ENCODE measurements around the gene SLC8A2. TPM values are rescaled to one million over a fixed set of nuclear protein-coding genes. Genes with fewer than 3 reads are reported as not detected.
"Not testable (repeated sequence)": the region's sequence is repeated elsewhere in the genome, so short reads cannot be mapped to it uniquely, and the experiment has no call there.

Gene SLC8A2
- total and polyA plus RNA-seq, 2 experiments from 2014 or later = 0.99 to 3.7 TPM

DNA sequence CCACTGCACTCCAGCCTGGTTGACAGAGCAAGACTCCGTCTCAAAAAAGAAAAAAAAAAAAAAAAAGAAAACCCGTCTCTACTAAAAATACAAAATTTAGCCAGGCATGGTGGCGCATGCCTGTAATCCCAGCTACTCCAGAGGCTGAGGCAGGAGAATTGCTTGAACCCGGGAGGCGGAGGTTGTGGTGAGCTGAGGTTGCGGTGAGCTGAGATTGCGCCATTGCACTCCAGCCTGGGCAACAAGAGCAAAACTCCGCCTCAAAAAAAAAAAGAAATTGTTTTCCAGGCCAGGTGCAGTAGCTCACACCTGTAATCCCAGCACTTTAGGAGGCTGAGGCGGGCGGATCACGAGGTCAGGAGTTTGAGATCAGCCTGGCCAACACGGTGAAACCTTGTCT lies 85.1 kb downstream of the SLC8A2 start:
- H3K4me1 ChIP-seq (ENCODE audit: low read depth); H3K36me3 ChIP-seq; H3K27me3 ChIP-seq; H3K9me3 ChIP-seq (ENCODE audit: low read depth); H3K27ac ChIP-seq; DNase-seq (ENCODE audit: low read depth in 1 of 2, low spot score in 1 of 2); H3K4me3 ChIP-seq: not testable (repeated sequence)

DNA sequence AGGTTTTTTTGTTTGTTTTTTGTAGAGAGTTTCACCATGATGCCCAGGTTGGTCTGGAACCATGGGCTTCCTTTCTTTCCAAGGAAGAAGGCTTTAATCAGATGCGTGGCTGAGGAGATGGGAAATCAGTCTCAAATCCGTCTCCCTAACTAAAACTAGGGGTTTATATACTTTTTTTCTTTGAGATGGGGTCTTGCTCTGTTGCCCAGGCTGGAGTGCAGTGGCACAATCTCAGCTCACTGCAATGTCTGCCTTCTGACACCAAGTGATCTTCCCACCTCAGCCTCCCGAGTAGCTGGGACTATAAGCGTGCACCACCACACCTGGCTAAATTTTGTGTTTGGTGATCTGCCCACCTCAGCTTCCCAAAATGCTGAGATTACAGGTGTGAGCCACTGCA lies 87.2 kb downstream of the SLC8A2 start:
- H3K4me1 ChIP-seq (ENCODE audit: low read depth); H3K4me3 ChIP-seq; H3K27me3 ChIP-seq; DNase-seq (ENCODE audit: low read depth in 1 of 2, low spot score in 1 of 2); H3K27ac ChIP-seq; H3K9me3 ChIP-seq (ENCODE audit: low read depth): not testable (repeated sequence)
- H3K36me3 ChIP-seq = peaks cover 13% of the 10 kb centered on the region

DNA sequence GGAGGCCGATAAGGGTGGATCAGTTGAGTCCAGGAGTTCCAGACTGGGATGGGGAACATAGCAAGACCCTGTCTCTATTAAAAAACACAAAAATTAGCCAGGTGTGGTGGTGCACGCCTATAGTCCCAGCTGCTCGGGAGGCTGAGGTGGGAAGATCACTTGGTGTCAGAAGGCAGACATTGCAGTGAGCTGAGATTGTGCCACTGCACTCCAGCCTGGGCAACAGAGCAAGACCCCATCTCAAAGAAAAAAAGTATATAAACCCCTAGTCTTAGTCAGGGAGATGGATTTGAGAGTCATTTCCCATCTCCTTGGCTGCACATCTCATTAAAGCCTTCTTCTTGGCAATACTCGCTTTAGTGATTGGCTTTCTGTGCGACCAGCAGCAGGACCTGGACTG lies 87.8 kb downstream of the SLC8A2 start:
- H3K36me3 ChIP-seq = peaks cover 13% of the 10 kb centered on the region
- H3K4me1 ChIP-seq (ENCODE audit: low read depth); H3K27ac ChIP-seq; H3K27me3 ChIP-seq; H3K9me3 ChIP-seq (ENCODE audit: low read depth); H3K4me3 ChIP-seq; DNase-seq (ENCODE audit: low read depth in 1 of 2, low spot score in 1 of 2): not testable (repeated sequence)

DNA sequence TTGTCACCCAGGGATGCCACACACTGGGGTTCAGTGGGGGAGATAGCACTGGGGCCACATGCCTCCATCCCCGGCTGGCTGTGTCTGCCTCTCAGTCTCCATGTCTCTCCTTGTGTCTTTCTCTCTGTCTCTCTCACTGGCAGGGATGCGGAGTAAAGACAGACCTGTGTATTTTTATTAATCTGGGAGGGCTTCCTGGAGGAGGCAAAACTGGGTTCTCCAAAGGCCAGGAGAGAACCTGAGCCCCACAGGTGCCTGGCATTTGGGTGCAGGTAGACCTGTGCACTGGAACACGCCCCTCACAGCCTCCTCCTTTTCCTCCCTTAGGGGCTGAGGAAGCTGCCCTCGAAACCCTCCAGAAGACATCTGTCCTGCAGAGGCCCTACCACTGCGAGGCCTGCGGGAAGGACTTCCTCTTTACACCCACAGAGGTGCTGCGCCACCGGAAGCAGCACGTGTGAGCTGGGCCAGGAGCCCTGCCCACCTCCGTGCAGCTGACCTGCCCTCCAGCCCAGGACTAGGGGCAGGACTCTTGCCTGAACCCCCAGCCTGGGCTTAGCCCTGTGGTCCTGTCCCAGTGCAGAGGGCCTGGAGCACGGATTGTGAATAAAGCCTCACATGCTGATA lies 89.9 kb downstream of the SLC8A2 start:
- H3K27me3 ChIP-seq = no peaks in the 10 kb centered on the region
- H3K9me3 ChIP-seq (ENCODE audit: low read depth) = no peaks in the 10 kb centered on the region
- no peak overlapping the region for H3K27ac ChIP-seq
- H3K4me3 ChIP-seq = no peak overlapping the region
- TF ChIP-seq, protein P1, sequence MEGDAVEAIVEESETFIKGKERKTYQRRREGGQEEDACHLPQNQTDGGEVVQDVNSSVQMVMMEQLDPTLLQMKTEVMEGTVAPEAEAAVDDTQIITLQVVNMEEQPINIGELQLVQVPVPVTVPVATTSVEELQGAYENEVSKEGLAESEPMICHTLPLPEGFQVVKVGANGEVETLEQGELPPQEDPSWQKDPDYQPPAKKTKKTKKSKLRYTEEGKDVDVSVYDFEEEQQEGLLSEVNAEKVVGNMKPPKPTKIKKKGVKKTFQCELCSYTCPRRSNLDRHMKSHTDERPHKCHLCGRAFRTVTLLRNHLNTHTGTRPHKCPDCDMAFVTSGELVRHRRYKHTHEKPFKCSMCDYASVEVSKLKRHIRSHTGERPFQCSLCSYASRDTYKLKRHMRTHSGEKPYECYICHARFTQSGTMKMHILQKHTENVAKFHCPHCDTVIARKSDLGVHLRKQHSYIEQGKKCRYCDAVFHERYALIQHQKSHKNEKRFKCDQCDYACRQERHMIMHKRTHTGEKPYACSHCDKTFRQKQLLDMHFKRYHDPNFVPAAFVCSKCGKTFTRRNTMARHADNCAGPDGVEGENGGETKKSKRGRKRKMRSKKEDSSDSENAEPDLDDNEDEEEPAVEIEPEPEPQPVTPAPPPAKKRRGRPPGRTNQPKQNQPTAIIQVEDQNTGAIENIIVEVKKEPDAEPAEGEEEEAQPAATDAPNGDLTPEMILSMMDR (IDR thresholded peaks at IDR 0.05; ENCODE audit: low read depth, low read length) = no peak
- H3K36me3 ChIP-seq = peaks cover 15% of the 10 kb centered on the region
- DNase-seq (ENCODE audit: low read depth in 1 of 2, low spot score in 1 of 2) = no peak
- no peaks in the 10 kb centered on the region for H3K4me1 ChIP-seq (ENCODE audit: low read depth)

DNA sequence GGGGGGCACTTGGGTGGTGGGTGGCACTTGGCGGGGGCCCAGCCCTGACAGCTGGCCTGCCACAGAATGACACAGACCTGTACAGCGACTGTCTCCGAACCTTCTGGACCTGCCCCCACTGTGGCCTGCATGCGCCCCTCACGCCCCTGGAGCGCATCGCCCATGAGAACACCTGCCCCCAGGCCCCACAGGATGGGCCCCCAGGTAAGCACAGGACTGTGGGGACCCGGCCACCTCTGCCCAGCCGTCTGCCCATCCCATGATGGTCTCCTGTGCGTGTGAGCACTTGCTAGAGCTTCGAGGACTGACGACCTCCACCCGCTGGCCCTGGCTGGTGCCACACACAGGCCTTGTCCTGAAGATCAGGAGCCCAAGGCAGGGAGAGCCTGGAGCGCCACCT lies 90.6 kb downstream of the SLC8A2 start:
- H3K36me3 ChIP-seq = peaks cover 21% of the 10 kb centered on the region
- H3K4me3 ChIP-seq = no peak overlapping the region
- TF ChIP-seq, protein P1 (IDR thresholded peaks at IDR 0.05; ENCODE audit: low read depth, low read length) = no peak
- H3K4me1 ChIP-seq (ENCODE audit: low read depth) = no peaks in the 10 kb centered on the region
- no peak overlapping the region for H3K27ac ChIP-seq
- no peaks in the 10 kb centered on the region for H3K27me3 ChIP-seq
- no peak for DNase-seq (ENCODE audit: low read depth in 1 of 2, low spot score in 1 of 2)
- no peaks in the 10 kb centered on the region for H3K9me3 ChIP-seq (ENCODE audit: low read depth)

DNA sequence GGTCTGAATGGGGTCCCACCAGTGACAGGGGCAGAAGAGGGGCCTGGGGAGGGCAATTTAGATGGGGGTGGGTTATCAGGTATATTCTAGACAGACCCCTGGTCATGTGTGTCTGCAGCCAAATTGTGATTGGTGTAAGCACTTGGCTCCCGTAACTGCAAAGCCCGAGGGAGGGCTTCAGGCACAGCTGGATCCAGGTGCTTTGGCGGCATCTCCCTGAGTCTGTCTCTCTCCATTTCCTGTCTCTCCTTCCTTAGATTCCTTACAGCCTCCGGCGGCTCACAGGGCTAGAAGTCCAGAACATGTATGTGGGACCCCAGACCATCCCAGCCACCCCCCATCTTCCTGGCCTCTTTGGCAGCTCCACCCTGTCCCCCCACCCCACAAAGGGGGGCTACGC lies 91.1 kb downstream of the SLC8A2 start:
- no peak overlapping the region for H3K4me3 ChIP-seq
- no peak overlapping the region for H3K27ac ChIP-seq
- no peaks in the 10 kb centered on the region for H3K27me3 ChIP-seq
- peaks cover 21% of the 10 kb centered on the region for H3K36me3 ChIP-seq
- H3K9me3 ChIP-seq (ENCODE audit: low read depth) = no peaks in the 10 kb centered on the region
- DNase-seq (ENCODE audit: low read depth in 1 of 2, low spot score in 1 of 2) = no peak
- H3K4me1 ChIP-seq (ENCODE audit: low read depth) = no peaks in the 10 kb centered on the region
- TF ChIP-seq, protein P1 (IDR thresholded peaks at IDR 0.05; ENCODE audit: low read depth, low read length) = no peak

DNA sequence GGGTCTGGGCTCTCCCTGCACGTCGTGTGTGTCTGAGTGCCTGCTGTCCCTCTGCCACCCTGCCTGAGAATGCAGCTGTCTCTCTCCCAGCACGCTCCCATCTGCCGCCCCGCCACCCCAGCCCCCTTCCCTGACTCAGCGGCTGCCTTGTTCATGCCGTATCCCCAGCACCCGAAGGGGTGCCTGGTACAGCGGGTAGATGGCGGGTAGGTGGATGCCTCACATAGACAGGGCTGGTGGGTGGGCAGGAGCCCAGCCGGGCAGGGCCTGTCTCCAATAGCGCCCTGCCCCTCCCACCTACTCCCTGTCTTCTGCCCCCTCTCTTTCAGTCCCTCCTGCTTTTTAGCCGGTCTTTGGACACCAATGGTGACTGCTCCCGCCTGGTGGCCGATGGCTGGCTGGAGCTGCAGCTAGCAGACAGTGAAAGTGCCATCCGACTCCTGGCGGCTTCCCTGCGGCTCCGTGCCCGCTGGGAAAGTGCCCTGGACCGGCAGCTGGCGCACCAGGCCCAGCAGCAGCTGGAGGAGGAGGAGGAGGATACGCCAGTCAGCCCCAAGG lies 92.2 kb downstream of the SLC8A2 start:
- Histone ChIP-seq H3K4me3 (no peak overlapping the region), H3K27me3 (no peaks in the 10 kb centered on the region), H3K4me1 (ENCODE audit: low read depth) (no peaks in the 10 kb centered on the region), H3K27ac (no peak overlapping the region), H3K36me3 (peaks cover 25% of the 10 kb centered on the region), H3K9me3 (ENCODE audit: low read depth) (no peaks in the 10 kb centered on the region)
- TF ChIP-seq, protein P1 (IDR thresholded peaks at IDR 0.05; ENCODE audit: low read depth, low read length) = no peak
- no peak for DNase-seq (ENCODE audit: low read depth in 1 of 2, low spot score in 1 of 2)

Data from cardiac muscle cell (in vitro differentiated cells and primary cell).